ENCODE data around the gene NOVA2.

Gene NOVA2

GRCh38 chr19:45908956-45909355 lies 64.7 kb downstream of the NOVA2 start:
- Histone ChIP-seq H3K9me2 (replicated peaks; ENCODE audit: insufficient read depth, low read length) (no peaks in the 10 kb centered on the region), H3K27me3 (replicated peaks; ENCODE audit: insufficient read depth, low read length) (peaks cover 46% of the 10 kb centered on the region), H3K4me2 (ENCODE audit: low read depth, low read length) (no peak overlapping the region), H3K9ac (ENCODE audit: low read length) (no peak overlapping the region), H3K4me3 (ENCODE audit: low read length) (no peak overlapping the region), H3K79me2 (ENCODE audit: low read length) (no peaks in the 10 kb centered on the region), H3F3A (ENCODE audit: insufficient read depth, low read length) (no peaks in the 10 kb centered on the region), H3K36me3 (replicated peaks; ENCODE audit: insufficient read depth, low read length) (no peaks in the 10 kb centered on the region), H4K20me1 (ENCODE audit: insufficient read depth, low read length) (no peaks in the 10 kb centered on the region), H3K9me3 (replicated peaks; ENCODE audit: insufficient read depth, low read length) (no peaks in the 10 kb centered on the region), H3K27ac (ENCODE audit: low read length) (no peak overlapping the region), H3K4me1 (ENCODE audit: low read length) (no peaks in the 10 kb centered on the region), H2AFZ (ENCODE audit: low read length) (no peak overlapping the region)
- no peak for DNase-seq
- TF ChIP-seq CTCF (IDR thresholded peaks at IDR 0.05; ENCODE audit: low read length) (no peak), EZH2phosphoT487 (IDR thresholded peaks at IDR 0.05; ENCODE audit: low read length) (no peak), EZH2 (optimal IDR thresholded peaks at IDR 0.05; ENCODE audit: low read depth, low read length) (no peak)

GRCh38 chr19:45906221-45906620 lies 67.4 kb downstream of the NOVA2 start:
- Histone ChIP-seq H2AFZ (ENCODE audit: low read length) (no peak overlapping the region), H3K9ac (ENCODE audit: low read length) (no peak overlapping the region), H3K4me3 (ENCODE audit: low read length) (no peak overlapping the region), H3K4me1 (ENCODE audit: low read length) (peaks cover 4% of the 10 kb centered on the region), H3K27me3 (replicated peaks; ENCODE audit: insufficient read depth, low read length) (peaks cover 27% of the 10 kb centered on the region), H3K27ac (ENCODE audit: low read length) (no peak overlapping the region), H3K79me2 (ENCODE audit: low read length) (no peaks in the 10 kb centered on the region), H3F3A (ENCODE audit: insufficient read depth, low read length) (peaks cover 7% of the 10 kb centered on the region), H4K20me1 (ENCODE audit: insufficient read depth, low read length) (no peaks in the 10 kb centered on the region), H3K4me2 (ENCODE audit: low read depth, low read length) (no peak overlapping the region), H3K9me2 (replicated peaks; ENCODE audit: insufficient read depth, low read length) (no peaks in the 10 kb centered on the region), H3K9me3 (replicated peaks; ENCODE audit: insufficient read depth, low read length) (no peaks in the 10 kb centered on the region), H3K36me3 (replicated peaks; ENCODE audit: insufficient read depth, low read length) (no peaks in the 10 kb centered on the region)
- no peak for DNase-seq
- TF ChIP-seq EZH2phosphoT487 (IDR thresholded peaks at IDR 0.05; ENCODE audit: low read length) (no peak), EZH2 (optimal IDR thresholded peaks at IDR 0.05; ENCODE audit: low read depth, low read length) (no peak), CTCF (IDR thresholded peaks at IDR 0.05; ENCODE audit: low read length) (no peak)

- Histone ChIP-seq H4K20me1 (ENCODE audit: insufficient read depth, low read length) (no peaks in the 10 kb centered on the region), H3K4me2 (ENCODE audit: low read depth, low read length) (no peak overlapping the region), H3F3A (ENCODE audit: insufficient read depth, low read length) (peaks cover 7% of the 10 kb centered on the region), H3K4me3 (ENCODE audit: low read length) (no peak overlapping the region), H2AFZ (ENCODE audit: low read length) (no peak overlapping the region), H3K79me2 (ENCODE audit: low read length) (no peaks in the 10 kb centered on the region), H3K9me2 (replicated peaks; ENCODE audit: insufficient read depth, low read length) (no peaks in the 10 kb centered on the region), H3K27me3 (replicated peaks; ENCODE audit: insufficient read depth, low read length) (peaks cover 20% of the 10 kb centered on the region), H3K36me3 (replicated peaks; ENCODE audit: insufficient read depth, low read length) (no peaks in the 10 kb centered on the region), H3K9ac (ENCODE audit: low read length) (no peak overlapping the region), H3K27ac (ENCODE audit: low read length) (no peak overlapping the region), H3K9me3 (replicated peaks; ENCODE audit: insufficient read depth, low read length) (no peaks in the 10 kb centered on the region), H3K4me1 (ENCODE audit: low read length) (peaks cover 4% of the 10 kb centered on the region)
- DNase-seq = no peak
- TF ChIP-seq CTCF (IDR thresholded peaks at IDR 0.05; ENCODE audit: low read length) (no peak), EZH2 (optimal IDR thresholded peaks at IDR 0.05; ENCODE audit: low read depth, low read length) (no peak), EZH2phosphoT487 (IDR thresholded peaks at IDR 0.05; ENCODE audit: low read length) (no peak)
Measured at GRCh38 chr19:45905011-45905410, 68.7 kb downstream of the NOVA2 start.
